ENCODE data around the gene CHKA. TPM values are rescaled to one million over a fixed set of nuclear protein-coding genes. Genes with fewer than 3 reads are reported as not detected.

CHKA gene
- total and polyA plus RNA-seq, 8 donors, result 36.8 to 106 (median 82.8) TPM

GRCh38 chr11:68089679-68090078 is 31.5 kb downstream of the CHKA start:
- Histone ChIP-seq H3K27me3 (no peaks in the 10 kb centered on the region), H3K27ac (peak overlapping the region in 1 of 2 donors; percentile 83), H3K4me1 (peaks cover 0 to 34% of the 10 kb centered on the region in 2 donors), H3K36me3 (no peaks in the 10 kb centered on the region), H3K4me3 (no peak overlapping the region), H3K9me3 (no peaks in the 10 kb centered on the region)
- ATAC-seq, result peak; percentile 40
- no peak for DNase-seq
- TF ChIP-seq CTCF (IDR thresholded peaks at IDR 0.05), result no peak
- intact Hi-C loops (cut with DNase I), result no loop called here

- no peak for ATAC-seq
- H3K36me3 ChIP-seq, result peaks cover 0 to 15% of the 10 kb centered on the region in 2 donors
- DNase-seq, result no peak
- no peak overlapping the region for H3K27ac ChIP-seq
- no peak overlapping the region for H3K4me3 ChIP-seq
- no peak for TF ChIP-seq CTCF (IDR thresholded peaks at IDR 0.05)
- H3K9me3 ChIP-seq, result no peaks in the 10 kb centered on the region
- intact Hi-C loops (cut with DNase I), result no loop called here
- H3K4me1 ChIP-seq, result no peaks in the 10 kb centered on the region
- no peaks in the 10 kb centered on the region for H3K27me3 ChIP-seq
These were observed 37.7 kb downstream of the CHKA start for GRCh38 chr11:68083517-68083916.

- Histone ChIP-seq H3K36me3 (peaks cover 0 to 15% of the 10 kb centered on the region in 2 donors), H3K4me3 (no peak overlapping the region), H3K27me3 (no peaks in the 10 kb centered on the region), H3K9me3 (no peaks in the 10 kb centered on the region), H3K4me1 (no peaks in the 10 kb centered on the region), H3K27ac (no peak overlapping the region)
- ATAC-seq (no peak), DNase-seq (no peak)
- TF ChIP-seq CTCF (IDR thresholded peaks at IDR 0.05), result no peak
- intact Hi-C loops (cut with DNase I), result no loop called here
These were observed 38.7 kb downstream of the CHKA start for GRCh38 chr11:68082481-68082880.

- TF ChIP-seq CTCF (IDR thresholded peaks at IDR 0.05), result no peak
- Histone ChIP-seq H3K4me1 (no peaks in the 10 kb centered on the region), H3K36me3 (peaks cover 0 to 15% of the 10 kb centered on the region in 2 donors), H3K27me3 (no peaks in the 10 kb centered on the region), H3K4me3 (no peak overlapping the region), H3K9me3 (no peaks in the 10 kb centered on the region), H3K27ac (no peak overlapping the region)
- DNase-seq (peak in 2 of 4 donors; percentile 28 to 44), ATAC-seq (peak; percentile 83)
- intact Hi-C loops (cut with DNase I), result no loop called here
These were observed 39.5 kb downstream of the CHKA start for GRCh38 chr11:68081691-68082090.

- H3K9me3 ChIP-seq, result no peaks in the 10 kb centered on the region
- ATAC-seq (no peak), DNase-seq (no peak)
- H3K27me3 ChIP-seq, result no peaks in the 10 kb centered on the region
- H3K27ac ChIP-seq, result no peak overlapping the region
- no peak for TF ChIP-seq CTCF (IDR thresholded peaks at IDR 0.05)
- peaks cover 0 to 15% of the 10 kb centered on the region in 2 donors for H3K36me3 ChIP-seq
- H3K4me1 ChIP-seq, result no peaks in the 10 kb centered on the region
- intact Hi-C loops (cut with DNase I), result no loop called here
- no peak overlapping the region for H3K4me3 ChIP-seq
These were observed 40.3 kb downstream of the CHKA start for GRCh38 chr11:68080860-68081259.
